Small intestine (tissue), 7 donors: ENCODE results near the gene IRS2. TPM values are rescaled to one million over a fixed set of nuclear protein-coding genes. Genes with fewer than 3 reads are reported as not detected.
"Not testable (repeated sequence)": the region's sequence is repeated elsewhere in the genome, so short reads cannot be mapped to it uniquely, and the experiment has no call there.

Source experiments
- DNase-seq, 2 donors: peaks; one replicate each; pipeline versions ENCODE4 v3.0.0 to v3.0.0-alpha.2; 2013
- FAIRE-seq: peaks from 2 replicates; lab custom pipeline; 2012; peaks lifted over from hg19 to GRCh38; lab: Jason Lieb, UNC
- H3K27ac ChIP-seq, 3 donors: one replicate each; pipeline ENCODE4 v1.5.1; 2013; ENCODE audit warnings: low read length in 2 of 3, mild to moderate bottlenecking in 2 of 3, control low read depth in 1 of 3, inconsistent platforms in 1 of 3, low read depth in 1 of 3, moderate library complexity in 1 of 3
- H3K27me3 ChIP-seq, 3 donors: one replicate each; pipeline ENCODE4 v1.6.1; 2013; ENCODE audit warnings: low read length in 3 of 3, inconsistent platforms in 1 of 3; ENCODE audit not compliant: control insufficient read depth in 3 of 3, insufficient read depth in 3 of 3
- H3K36me3 ChIP-seq, 3 donors: one replicate each; pipeline ENCODE4 v1.6.1; 2013; ENCODE audit warnings: low read length in 3 of 3, inconsistent platforms in 1 of 3, low read depth in 1 of 3, mild to moderate bottlenecking in 1 of 3, moderate library complexity in 1 of 3; ENCODE audit not compliant: control insufficient read depth in 3 of 3, insufficient read depth in 2 of 3
- H3K4me1 ChIP-seq, 3 donors: one replicate each; pipeline ENCODE4 v1.6.1; 2013; ENCODE audit warnings: low read length in 2 of 3, inconsistent platforms in 1 of 3, low read depth in 1 of 3, mild to moderate bottlenecking in 1 of 3, moderate library complexity in 1 of 3; ENCODE audit not compliant: control insufficient read depth in 3 of 3, insufficient read depth in 2 of 3
- H3K4me3 ChIP-seq, 3 donors: one replicate each; pipeline ENCODE4 v1.5.1; 2013; ENCODE audit warnings: low read length in 3 of 3, control low read depth in 1 of 3, inconsistent platforms in 1 of 3, low read depth in 1 of 3, mild to moderate bottlenecking in 1 of 3, moderate library complexity in 1 of 3
- H3K9me3 ChIP-seq, 2 donors: one replicate each; pipeline ENCODE4 v1.6.1; 2013; ENCODE audit warnings: low read depth in 1 of 2, low read length in 1 of 2; ENCODE audit not compliant: control insufficient read depth in 2 of 2, insufficient read depth in 1 of 2
- whole genome bisulfite sequencing, 3 donors: extraction: QIAGEN DNeasy Blood & Tissue Kit; methylation state at CpG; one replicate each; pipeline ENCODE4 v1.1.7; 2013; 5-methylcytosine and 5-hydroxymethylcytosine counted together
- polyA plus RNA-seq, 4 donors: library from polyadenylated mRNA; stranded (reverse) in 3 of 4; unstranded in 1 of 4; fragments of 200-250 nt in 3 of 4; fragments of 120-200 nt in 1 of 4; gene quantifications; one replicate each; pipeline versions ENCODE4 v1.2.1 to v1.2.3, GENCODE V29; 2013
- donor health status: healthy with polysubstance abuse.
- donor health status: control.
- donor health status: control.
- donor health status: Bipolar disorder and iron deficiency.
- donor health status: healthy.

IRS2 gene
- polyA plus RNA-seq, 4 donors = 3.8 to 16.2 (median 5.0) TPM

DNA sequence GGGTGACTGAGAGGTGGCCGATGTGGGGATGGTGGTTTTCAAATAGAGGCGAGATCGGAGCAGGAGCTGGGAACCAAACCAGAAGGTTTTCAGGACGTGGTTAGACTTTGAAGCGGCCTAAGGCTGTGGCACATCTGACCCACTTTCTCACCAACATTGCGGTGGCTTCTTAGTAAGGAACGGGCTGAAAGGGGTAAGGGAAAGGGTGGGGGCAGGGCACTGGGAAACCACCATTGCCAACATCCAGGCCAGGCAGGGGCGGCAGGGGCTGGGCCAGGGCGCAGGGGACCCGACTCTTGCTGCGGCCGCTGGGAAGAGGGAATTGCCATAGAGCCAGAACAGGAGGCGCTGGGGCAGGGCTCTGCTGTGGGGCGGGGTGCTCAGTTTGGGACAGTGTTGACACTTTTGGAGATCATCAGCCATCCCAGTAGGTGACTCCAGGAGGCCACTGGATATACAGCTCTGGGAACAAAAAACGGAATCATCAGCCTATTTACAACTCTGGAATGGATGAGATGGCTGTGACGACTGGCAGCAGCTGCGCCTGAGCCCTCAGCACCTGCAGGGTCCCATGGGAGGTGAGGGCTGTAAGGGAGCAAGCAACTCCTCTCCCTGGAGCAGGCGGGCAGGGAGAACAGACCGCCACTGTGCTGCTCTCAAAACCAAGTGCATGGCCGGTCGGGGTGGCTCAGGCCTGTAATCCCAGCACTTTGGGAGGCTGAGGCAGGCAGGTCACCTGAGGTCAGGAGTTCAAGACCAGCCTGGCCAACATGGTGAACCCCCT lies 52.2 kb downstream of the IRS2 start:
- no peaks in the 10 kb centered on the region for H3K4me1 ChIP-seq
- H3K27me3 ChIP-seq = no peaks in the 10 kb centered on the region
- no peak overlapping the region for H3K4me3 ChIP-seq
- no peaks in the 10 kb centered on the region for H3K36me3 ChIP-seq
- peaks cover 0 to 2% of the 10 kb centered on the region in 2 donors for H3K9me3 ChIP-seq
- FAIRE-seq (no peak), DNase-seq (no peak)
- H3K27ac ChIP-seq = no peak overlapping the region
- WGBS, 3 donors = 87 to 94% (median 89%) methylated on average over 21 of the region's 21 CpGs

DNA sequence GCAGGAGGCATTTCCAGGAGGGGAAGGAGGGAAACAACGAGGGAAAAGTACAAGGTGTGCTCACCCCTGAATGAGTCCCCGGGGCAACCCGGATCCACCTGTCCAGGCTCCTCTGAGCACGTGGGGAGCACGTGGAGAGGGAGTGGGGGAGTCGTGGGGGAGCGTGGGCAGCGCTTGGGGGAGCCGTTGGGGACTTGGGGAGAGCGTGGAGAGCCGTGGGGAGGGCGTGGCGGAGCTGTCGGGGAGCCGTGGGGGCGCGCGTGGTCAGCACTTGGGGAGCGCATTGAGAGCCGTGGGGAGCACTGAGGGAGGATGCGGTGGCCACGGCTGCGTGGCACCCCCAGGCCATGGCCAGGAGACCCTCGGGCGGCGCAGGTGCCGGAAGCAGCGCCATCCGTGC lies 52.8 kb downstream of the IRS2 start:
- FAIRE-seq (no peak), DNase-seq (no peak)
- H3K36me3 ChIP-seq = no peaks in the 10 kb centered on the region
- no peak overlapping the region for H3K4me3 ChIP-seq
- no peaks in the 10 kb centered on the region for H3K27me3 ChIP-seq
- no peak overlapping the region for H3K27ac ChIP-seq
- WGBS, 3 donors = 84 to 89% (median 86%) methylated on average over 28 to 29 of the region's 29 CpGs
- no peaks in the 10 kb centered on the region for H3K4me1 ChIP-seq
- H3K9me3 ChIP-seq = peaks cover 0 to 2% of the 10 kb centered on the region in 2 donors

DNA sequence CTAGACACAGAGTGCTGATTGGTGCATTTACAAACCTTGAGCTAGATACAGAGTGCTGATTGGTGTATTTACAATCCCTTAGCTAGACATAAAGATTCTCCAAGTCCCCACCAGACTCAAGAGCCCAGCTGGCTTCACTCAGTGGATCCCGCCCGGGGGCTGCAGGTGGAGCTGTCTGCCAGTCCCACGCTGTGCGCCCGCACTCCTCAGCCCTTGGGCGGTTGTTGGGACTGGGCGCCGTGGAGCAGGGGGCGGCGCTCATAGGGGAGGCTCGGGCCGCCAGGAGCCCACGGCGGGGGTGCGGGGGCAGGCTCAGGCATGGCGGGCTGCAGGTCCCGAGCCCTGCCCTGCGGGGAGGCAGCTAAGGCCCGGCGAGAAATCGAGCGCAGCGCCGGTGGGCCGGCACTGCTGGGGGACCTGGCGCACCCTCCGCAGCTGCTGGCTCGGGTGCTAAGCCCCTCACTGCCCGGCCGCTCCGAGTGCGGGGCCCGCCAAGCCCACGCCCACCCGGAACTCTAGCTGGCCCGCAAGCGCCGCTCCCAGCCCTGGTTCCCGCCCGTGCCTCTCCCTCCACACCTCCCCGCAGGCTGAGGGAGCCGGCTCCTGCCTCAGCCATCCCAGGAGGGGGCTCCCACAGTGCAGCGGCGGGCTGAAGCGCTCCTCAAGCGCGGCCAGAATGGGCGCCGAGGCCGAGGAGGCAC lies 53.8 kb downstream of the IRS2 start:
- H3K27me3 ChIP-seq, H3K4me1 ChIP-seq, H3K4me3 ChIP-seq, H3K36me3 ChIP-seq, FAIRE-seq, DNase-seq, H3K27ac ChIP-seq, H3K9me3 ChIP-seq: not testable (repeated sequence)
- 95 to 97% (median 97%) methylated on average over 32 to 50 of the region's 50 CpGs for WGBS, 3 donors

DNA sequence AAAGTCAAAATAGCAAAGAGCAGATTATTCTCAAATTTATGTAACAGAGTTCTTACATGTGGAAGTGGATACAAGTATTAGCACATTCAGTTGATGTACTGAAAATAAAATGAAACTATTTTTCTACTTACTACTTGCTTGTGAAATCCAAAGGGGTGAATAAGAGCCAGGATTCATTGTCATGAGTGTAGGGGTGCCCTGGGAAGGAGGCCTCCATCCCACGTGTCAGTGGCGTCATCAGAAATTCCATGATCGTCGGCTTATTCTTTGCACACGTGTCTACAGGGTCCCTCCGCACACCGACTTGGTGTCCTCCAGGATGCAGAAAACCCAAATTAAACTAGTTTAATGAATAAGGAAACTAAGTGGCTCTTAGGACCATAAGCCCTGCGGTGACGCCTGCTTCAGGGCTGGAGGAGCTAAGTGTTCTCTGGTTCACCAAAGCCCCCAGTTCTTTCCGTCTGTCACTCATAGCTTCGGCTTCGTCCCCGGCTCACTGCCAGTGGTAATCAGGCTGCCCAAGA lies 55.5 kb downstream of the IRS2 start:
- DNase-seq (no peak), FAIRE-seq (no peak)
- Histone ChIP-seq H3K4me1 (no peaks in the 10 kb centered on the region), H3K27me3 (peaks cover 0 to 2% (median 0%) of the 10 kb centered on the region in 3 donors), H3K9me3 (peaks cover 0 to 2% of the 10 kb centered on the region in 2 donors), H3K27ac (no peak overlapping the region), H3K4me3 (no peak overlapping the region), H3K36me3 (no peaks in the 10 kb centered on the region)
- WGBS, 3 donors = 92 to 94% (median 93%) methylated on average over 13 of the region's 13 CpGs

DNA sequence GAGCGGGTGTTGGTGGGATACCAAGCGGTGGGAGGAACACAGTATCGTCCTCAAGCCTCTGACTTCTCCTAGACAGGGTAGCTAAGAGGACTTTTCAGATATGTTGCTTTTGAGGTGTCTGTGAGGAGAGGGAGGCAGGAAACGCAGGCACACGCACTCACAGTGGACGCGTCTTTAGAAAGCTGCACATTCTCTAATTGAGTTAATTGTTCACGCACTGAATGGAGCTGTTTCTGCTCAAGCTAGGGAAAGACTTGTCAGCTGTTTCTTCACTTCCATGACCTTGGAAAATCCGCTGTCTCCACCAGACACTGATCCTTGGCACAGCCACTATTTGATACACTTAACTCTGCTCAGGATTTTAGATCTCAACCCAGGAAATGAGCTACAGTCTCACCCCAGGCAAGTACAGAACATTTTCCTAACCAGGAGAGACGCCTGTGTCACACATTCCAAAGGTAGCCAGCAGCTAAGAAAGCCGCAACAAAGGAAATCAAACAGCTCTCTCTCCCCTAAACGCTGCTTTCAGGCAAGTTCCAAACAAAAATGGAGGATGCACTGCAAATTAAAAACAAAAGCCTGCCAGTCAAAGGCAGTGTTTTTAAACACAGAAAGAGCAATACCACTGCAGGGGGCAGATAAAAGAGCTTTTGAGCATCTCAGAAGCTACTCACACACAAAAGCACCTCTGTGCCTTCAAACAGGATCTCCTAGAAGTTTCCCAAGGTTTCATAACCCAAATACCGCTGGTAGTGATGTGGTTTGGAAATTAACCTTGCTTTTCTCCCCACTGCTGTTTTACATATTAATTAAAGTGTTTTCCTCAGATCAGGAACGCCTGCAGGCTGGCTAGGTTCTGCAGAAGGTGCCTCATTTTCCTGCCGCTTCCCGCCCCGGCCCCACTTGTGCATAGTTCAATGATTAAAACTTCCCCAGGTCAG lies 57.3 kb downstream of the IRS2 start:
- no peaks in the 10 kb centered on the region for H3K36me3 ChIP-seq
- H3K27me3 ChIP-seq = peaks cover 0 to 2% (median 0%) of the 10 kb centered on the region in 3 donors
- no peaks in the 10 kb centered on the region for H3K4me1 ChIP-seq
- no peak overlapping the region for H3K4me3 ChIP-seq
- FAIRE-seq (no peak), DNase-seq (no peak)
- no peak overlapping the region for H3K27ac ChIP-seq
- peaks cover 0 to 2% of the 10 kb centered on the region in 2 donors for H3K9me3 ChIP-seq
- WGBS, 3 donors = 65 to 75% (median 71%) methylated on average over 17 of the region's 17 CpGs

DNA sequence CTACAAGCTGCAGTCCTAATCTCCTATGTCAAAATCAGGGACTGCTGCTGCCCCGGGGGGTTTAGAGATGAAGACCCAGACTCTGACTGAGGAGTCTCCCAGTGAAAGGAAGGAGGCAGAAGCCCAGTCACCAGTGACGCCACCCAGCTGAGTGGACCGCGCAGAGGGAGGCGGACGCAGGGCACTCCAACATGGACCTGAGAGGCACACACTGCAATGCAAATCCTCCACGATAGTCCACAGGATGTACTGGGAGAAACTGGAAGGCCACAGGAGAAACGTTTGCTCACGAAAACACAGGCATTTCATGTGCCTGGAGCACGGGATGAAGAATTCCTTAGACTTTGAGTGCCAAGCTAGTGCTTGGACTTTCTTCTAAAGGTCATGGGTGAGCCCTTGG lies 58.3 kb downstream of the IRS2 start:
- peaks cover 0 to 2% (median 0%) of the 10 kb centered on the region in 3 donors for H3K27me3 ChIP-seq
- H3K4me3 ChIP-seq = no peak overlapping the region
- no peaks in the 10 kb centered on the region for H3K4me1 ChIP-seq
- H3K9me3 ChIP-seq = peaks cover 0 to 2% of the 10 kb centered on the region in 2 donors
- H3K36me3 ChIP-seq = no peaks in the 10 kb centered on the region
- no peak overlapping the region for H3K27ac ChIP-seq
- FAIRE-seq (no peak), DNase-seq (no peak)
- WGBS, 3 donors = 85 to 93% (median 89%) methylated on average over 10 of the region's 10 CpGs

DNA sequence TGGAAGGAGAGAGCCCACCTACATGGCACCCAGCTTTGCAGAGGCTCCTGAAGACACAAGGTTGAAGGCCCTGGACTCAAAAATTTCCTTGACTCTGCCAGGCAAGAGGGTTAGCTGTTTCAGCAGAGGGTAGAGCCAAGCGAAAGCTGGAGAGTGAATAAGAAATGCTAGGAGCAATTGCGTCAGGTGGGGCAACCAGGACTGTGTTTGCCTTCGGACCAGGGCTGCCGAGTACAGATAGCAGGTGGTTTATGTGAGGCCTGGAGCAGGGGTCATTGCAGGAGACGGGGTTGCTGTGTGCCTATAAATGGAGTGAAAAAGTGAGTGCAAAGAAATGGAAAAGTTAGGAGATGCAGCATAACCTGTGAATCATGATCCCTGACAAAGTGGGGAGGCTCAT lies 59.1 kb downstream of the IRS2 start:
- DNase-seq = no peak
- 74 to 83% (median 81%) methylated on average over 5 of the region's 5 CpGs for WGBS, 3 donors

More for the DNA sequence above, 59.1 kb downstream of the IRS2 start:
- H3K4me1 ChIP-seq = no peaks in the 10 kb centered on the region
- H3K9me3 ChIP-seq = peaks cover 0 to 2% of the 10 kb centered on the region in 2 donors
- H3K27me3 ChIP-seq = peaks cover 0 to 2% (median 0%) of the 10 kb centered on the region in 3 donors
- no peaks in the 10 kb centered on the region for H3K36me3 ChIP-seq
- H3K4me3 ChIP-seq = no peak overlapping the region
- no peak for FAIRE-seq
- no peak overlapping the region for H3K27ac ChIP-seq
